Muscle of leg (tissue), 11 donors: Measurements from ENCODE around the gene SPINK8. TPM values are rescaled to one million over a fixed set of nuclear protein-coding genes. Genes with fewer than 3 reads are reported as not detected.
"Not testable (repeated sequence)": the region's sequence is repeated elsewhere in the genome, so short reads cannot be mapped to it uniquely, and the experiment has no call there.

ENCODE experiments used
- DNase-seq: peaks from one replicate; pipeline ENCODE4 v3.0.0; 2013
- H3K27ac ChIP-seq: one replicate; pipeline ENCODE4 v1.5.1; 2013; ENCODE audit warnings: mild to moderate bottlenecking, low read length, control low read depth
- H3K27me3 ChIP-seq: one replicate; pipeline ENCODE4 v1.6.1; 2013; ENCODE audit warnings: low read length; ENCODE audit not compliant: control insufficient read depth, insufficient read depth
- H3K36me3 ChIP-seq: one replicate; pipeline ENCODE4 v1.6.1; 2013; ENCODE audit warnings: low read length; ENCODE audit not compliant: control insufficient read depth, insufficient read depth
- H3K4me1 ChIP-seq: one replicate; pipeline ENCODE4 v1.6.1; 2013; ENCODE audit warnings: low read length; ENCODE audit not compliant: control insufficient read depth, insufficient read depth
- H3K4me3 ChIP-seq: one replicate; pipeline ENCODE4 v1.5.1; 2013; ENCODE audit warnings: low read length, control low read depth
- H3K9me3 ChIP-seq: replicated peaks from 2 replicates; pipeline ENCODE4 v1.6.1; 2013; ENCODE audit warnings: low read depth, low read length; ENCODE audit not compliant: control insufficient read depth
- WGBS: methylation state at CpG from one replicate; pipeline ENCODE4 v1.1.5; 2013; ENCODE audit warnings: missing lambda C conversion rate; ENCODE audit not compliant: insufficient coverage; 5-methylcytosine and 5-hydroxymethylcytosine counted together
- polyA plus RNA-seq, 8 donors: library from polyadenylated mRNA; unstranded; fragments of 120-200 nt; gene quantifications; one replicate each; pipeline versions ENCODE4 v1.2.1 to v1.2.3, GENCODE V29; 2013; ENCODE audit warnings: inconsistent platforms in 1 of 8, low replicate concordance in 1 of 8; ENCODE audit not compliant: insufficient read length in 8 of 8, insufficient read depth in 1 of 8
- total RNA-seq: library from RNA; stranded (reverse); fragments of 120-200 nt; gene quantifications from one replicate; pipeline ENCODE4 v1.2.4, GENCODE V29; 2013

The SPINK8 gene
- total and polyA plus RNA-seq, 9 donors = 0.49 TPM; not detected in 8

DNA sequence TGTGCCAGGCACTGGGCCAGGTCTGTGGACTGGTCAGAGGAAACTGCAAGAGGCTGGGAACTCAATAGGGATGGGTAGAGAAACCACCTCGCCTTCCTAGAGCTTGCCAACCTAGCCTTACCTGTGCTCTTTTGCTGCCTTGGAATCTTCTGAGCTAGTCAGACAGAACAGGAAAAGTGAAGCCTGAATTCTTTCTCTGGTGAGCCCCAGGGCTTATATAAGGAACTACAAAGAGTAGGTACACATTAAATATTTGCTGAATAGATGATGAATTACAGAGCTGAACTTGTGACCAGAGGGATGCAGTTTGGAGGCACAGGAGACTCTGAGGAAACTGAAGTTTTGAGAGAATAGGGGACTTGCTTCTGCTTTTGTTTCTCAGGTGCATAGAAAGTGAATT lies 23.0 kb upstream of the SPINK8 start:
- H3K4me3 ChIP-seq = no peak overlapping the region
- DNase-seq = no peak
- H3K36me3 ChIP-seq = no peaks in the 10 kb centered on the region
- no peaks in the 10 kb centered on the region for H3K4me1 ChIP-seq
- H3K9me3 ChIP-seq = no peaks in the 10 kb centered on the region
- H3K27ac ChIP-seq = no peak overlapping the region
- no CpG with 5 or more reads among the region's 1 CpG for WGBS
- peaks cover 4% of the 10 kb centered on the region for H3K27me3 ChIP-seq

DNA sequence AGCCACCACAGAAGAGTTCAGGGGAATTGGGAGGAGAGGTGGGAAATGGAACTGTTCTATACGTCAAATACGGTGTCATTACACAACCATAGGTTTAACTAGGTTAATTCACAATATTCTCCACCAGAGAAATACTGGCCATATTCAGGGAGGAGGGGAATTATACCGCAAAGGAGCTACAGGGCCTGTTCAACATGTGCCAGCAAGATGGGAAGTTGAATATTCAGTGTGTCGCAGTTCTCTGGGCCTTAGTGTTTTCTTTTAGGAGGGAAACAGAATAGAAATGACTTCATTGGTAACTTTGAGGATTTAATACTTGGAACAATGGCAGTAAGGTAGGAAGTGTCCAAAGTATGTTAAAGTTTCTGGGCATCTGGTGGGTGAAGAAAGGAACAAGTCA lies 20.5 kb upstream of the SPINK8 start:
- Histone ChIP-seq H3K27me3 (peaks cover 6% of the 10 kb centered on the region), H3K36me3 (no peaks in the 10 kb centered on the region), H3K4me1 (no peaks in the 10 kb centered on the region), H3K4me3 (no peak overlapping the region), H3K27ac (no peak overlapping the region), H3K9me3 (no peaks in the 10 kb centered on the region)
- no CpG with 5 or more reads among the region's 4 CpGs for WGBS
- DNase-seq = no peak

DNA sequence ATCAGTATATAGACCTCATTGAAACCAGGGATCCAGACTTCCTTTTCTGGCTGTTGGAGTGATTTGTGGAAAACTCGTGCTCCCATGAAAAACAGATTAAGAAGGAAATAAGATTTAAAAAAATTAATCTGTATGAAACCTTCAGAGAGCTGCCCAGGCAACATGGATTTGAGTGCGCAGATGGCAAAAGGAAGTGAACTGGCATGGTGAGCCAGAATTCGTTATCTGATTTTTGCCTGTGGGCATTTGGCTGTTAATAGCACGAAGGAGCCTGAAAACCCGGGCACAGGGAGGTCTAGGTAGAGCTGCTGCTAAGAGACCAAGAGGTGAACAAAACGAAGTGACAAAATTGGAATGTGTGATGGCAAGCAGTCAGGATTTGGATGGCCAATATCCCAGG lies 19.1 kb upstream of the SPINK8 start:
- no peaks in the 10 kb centered on the region for H3K4me1 ChIP-seq
- H3K36me3 ChIP-seq = no peaks in the 10 kb centered on the region
- H3K27me3 ChIP-seq = peaks cover 7% of the 10 kb centered on the region
- H3K9me3 ChIP-seq = no peaks in the 10 kb centered on the region
- DNase-seq = no peak
- WGBS = 71% methylated on average over 6 of the region's 6 CpGs
- H3K27ac ChIP-seq = no peak overlapping the region
- H3K4me3 ChIP-seq = no peak overlapping the region

DNA sequence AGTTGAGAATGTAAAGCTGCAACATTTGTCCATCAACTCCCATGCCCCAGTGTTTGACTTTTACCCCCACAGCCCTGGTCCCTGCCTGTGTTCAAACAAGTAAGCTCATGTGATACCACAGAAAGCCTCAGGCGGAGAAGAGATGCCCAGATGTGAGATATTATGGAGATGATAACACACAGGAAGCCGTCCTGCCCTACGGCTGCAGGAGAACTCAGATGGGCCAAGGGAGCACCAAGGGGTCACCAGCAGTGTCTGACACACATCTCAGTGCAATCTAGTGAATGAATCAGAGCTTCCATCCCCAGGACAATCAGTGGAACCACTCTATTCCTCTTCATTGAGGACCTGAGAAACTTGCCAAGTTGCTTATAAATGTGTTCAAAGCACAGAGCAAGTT lies 14.0 kb upstream of the SPINK8 start:
- H3K4me3 ChIP-seq = no peak overlapping the region
- no peak overlapping the region for H3K27ac ChIP-seq
- H3K36me3 ChIP-seq = no peaks in the 10 kb centered on the region
- WGBS = 88% methylated on average over 3 of the region's 3 CpGs
- no peaks in the 10 kb centered on the region for H3K4me1 ChIP-seq
- no peak for DNase-seq
- H3K9me3 ChIP-seq = no peaks in the 10 kb centered on the region
- peaks cover 5% of the 10 kb centered on the region for H3K27me3 ChIP-seq

DNA sequence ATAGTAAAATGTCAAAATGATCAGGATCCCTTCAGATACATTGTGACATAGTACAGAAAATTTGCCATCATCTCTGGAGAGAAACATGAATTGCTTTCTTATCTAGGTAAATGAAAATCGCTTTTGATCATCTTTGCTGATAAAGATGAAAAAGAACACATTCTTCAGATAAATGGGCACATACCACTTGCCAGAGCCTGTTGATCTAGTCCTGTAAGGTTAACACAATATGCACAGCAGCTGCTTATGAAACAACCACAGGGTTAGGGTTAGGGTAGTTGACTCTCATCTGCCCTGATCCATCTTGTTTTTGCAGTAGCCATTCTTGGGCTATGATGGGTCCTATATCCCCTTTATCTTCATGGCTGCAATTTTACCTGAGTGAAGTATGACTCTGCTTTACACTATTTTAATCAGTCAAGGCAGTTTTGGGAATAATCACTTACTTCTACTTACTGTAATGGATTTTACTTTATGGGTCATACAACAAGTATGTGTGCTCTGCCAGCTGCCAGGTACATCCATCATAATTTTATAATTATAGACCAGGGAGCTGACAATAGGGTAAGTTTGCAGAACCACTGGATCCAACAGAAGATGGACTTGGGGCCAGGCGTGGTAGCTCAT lies 12.6 kb upstream of the SPINK8 start:
- no peak overlapping the region for H3K4me3 ChIP-seq

DNA sequence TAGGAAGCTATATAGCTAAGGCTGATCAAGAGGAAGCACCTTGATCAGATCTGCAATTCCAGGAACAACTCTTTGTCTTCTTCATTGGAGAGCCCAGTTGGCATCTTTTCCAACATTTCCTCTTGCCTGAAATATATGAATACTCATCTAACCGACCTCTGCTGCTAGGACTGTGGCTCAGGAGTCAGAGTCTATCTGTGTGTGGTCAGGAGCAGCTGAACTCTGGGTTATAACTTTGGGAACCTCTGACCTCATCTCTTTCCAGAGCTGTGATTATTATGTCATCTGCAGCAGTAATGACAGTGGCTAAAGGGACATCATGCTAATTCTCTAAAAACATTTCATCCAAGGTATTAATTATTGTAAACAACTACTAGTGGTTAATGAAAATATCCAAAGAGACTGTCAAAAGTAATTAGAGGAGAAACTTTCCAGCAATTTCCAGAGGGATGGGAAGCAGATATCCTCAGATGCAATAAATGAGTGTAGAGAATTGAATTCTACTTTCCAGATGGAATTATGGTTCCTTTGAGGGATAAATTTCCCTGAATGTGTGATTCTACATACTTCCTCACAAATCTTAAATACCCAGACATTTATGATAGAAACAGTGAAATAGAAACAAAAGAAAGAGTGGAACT lies 11.5 kb upstream of the SPINK8 start:
- no peaks in the 10 kb centered on the region for H3K4me1 ChIP-seq
- no CpG with 5 or more reads among the region's 1 CpG for WGBS
- H3K27ac ChIP-seq = no peak overlapping the region
- H3K27me3 ChIP-seq = peaks cover 2% of the 10 kb centered on the region
- H3K9me3 ChIP-seq = no peaks in the 10 kb centered on the region
- H3K36me3 ChIP-seq = no peaks in the 10 kb centered on the region
- no peak for DNase-seq
- H3K4me3 ChIP-seq = no peak overlapping the region

More for the DNA sequence above, 12.6 kb upstream of the SPINK8 start:
- Histone ChIP-seq H3K27ac (no peak overlapping the region), H3K36me3 (no peaks in the 10 kb centered on the region), H3K9me3 (no peaks in the 10 kb centered on the region), H3K27me3 (peaks cover 2% of the 10 kb centered on the region), H3K4me1 (no peaks in the 10 kb centered on the region)
- 89% methylated on average over 1 of the region's 2 CpGs for WGBS
- no peak for DNase-seq

DNA sequence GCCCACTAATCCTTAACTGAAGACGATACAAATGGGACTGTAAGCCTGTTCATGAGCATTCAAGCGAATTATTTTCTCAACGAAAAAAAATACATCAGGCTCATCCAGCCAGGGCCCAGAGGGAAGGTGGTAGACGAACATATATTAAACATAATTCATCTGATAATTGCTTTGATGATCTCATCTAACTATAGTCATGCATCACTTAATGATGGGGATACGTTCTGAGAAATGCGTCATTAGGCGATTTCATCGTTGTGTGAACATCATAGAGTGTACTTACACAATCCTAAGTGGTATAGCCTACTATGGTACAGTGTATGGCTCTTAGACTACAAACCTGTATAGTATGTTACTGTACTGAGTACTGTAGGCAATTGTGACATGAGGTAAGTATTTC lies 10.0 kb upstream of the SPINK8 start:
- Histone ChIP-seq H3K4me3 (no peak overlapping the region), H3K4me1 (no peaks in the 10 kb centered on the region), H3K36me3 (no peaks in the 10 kb centered on the region), H3K27me3 (peaks cover 2% of the 10 kb centered on the region), H3K27ac (no peak overlapping the region), H3K9me3 (no peaks in the 10 kb centered on the region)
- no peak for DNase-seq
- no CpG with 5 or more reads among the region's 8 CpGs for WGBS

DNA sequence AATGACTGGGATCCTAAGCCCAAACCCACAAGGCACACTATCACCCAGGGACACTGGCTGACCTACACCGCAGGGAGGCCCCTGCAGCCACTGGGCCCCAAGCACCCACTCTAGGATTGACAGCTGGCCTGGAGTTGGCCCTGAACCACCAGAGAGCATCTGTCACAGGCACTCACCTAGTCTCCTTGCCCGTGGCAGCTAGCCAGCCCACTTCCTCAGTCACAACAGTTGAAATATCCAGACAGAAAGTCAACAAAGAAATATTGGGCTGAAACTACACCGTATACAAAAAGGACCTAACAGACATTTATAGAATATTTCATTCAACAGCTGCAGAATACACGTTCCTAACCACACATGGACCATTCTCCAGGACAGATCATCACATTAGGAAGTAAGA lies 5.2 kb upstream of the SPINK8 start:
- WGBS = 67% methylated on average over 2 of the region's 4 CpGs
- DNase-seq = no peak
- Histone ChIP-seq H3K4me3 (no peak overlapping the region), H3K27ac (no peak overlapping the region), H3K9me3 (no peaks in the 10 kb centered on the region), H3K4me1 (no peaks in the 10 kb centered on the region), H3K27me3 (no peaks in the 10 kb centered on the region), H3K36me3 (no peaks in the 10 kb centered on the region)

DNA sequence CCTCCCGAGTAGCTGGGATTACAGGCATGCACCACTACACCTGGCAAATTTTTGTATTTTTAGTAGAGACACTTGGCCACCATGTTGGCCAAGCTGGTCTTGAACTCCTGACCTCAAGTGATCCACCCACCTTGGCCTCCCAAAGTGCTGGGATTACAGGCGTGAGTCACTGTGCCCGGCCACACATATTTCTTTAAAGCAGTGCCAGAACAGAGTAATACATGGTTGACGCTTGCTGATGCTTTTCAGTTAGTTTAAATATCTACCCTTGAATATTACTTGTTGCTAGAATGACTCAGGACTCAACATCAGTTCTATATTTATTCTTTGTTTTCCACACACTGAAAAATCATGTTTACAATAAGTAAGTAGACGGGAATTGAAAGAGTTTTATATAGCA lies 4.1 kb upstream of the SPINK8 start:
- not testable (repeated sequence) for H3K36me3 ChIP-seq, H3K27ac ChIP-seq, H3K4me1 ChIP-seq, H3K9me3 ChIP-seq, H3K4me3 ChIP-seq, H3K27me3 ChIP-seq, DNase-seq
- WGBS = 80% methylated on average over 1 of the region's 5 CpGs

DNA sequence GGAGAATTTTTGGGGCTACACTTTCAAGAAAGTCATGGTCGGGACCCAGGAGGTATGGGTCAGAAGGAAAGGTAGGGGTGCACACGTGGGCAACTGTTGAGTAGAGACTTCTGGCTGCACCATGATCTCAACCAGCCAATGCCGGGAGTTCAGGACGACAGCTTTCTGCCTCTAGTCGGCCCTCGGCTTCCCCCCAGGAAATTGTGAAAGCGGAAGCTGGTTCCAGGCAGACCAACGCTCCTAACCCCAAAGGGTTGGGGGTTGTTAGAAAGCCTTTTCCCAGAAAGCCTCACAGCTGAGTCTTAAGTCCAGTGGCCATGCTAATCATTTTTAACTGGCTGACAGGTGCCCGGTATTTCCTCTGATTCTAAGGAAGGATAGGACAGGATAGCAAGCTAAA lies 1.8 kb upstream of the SPINK8 start:
- H3K27ac ChIP-seq, H3K9me3 ChIP-seq, H3K36me3 ChIP-seq, H3K4me1 ChIP-seq, H3K27me3 ChIP-seq, H3K4me3 ChIP-seq: not testable (repeated sequence)
- WGBS = 79% methylated on average over 9 of the region's 9 CpGs
- peak; percentile 18 for DNase-seq

DNA sequence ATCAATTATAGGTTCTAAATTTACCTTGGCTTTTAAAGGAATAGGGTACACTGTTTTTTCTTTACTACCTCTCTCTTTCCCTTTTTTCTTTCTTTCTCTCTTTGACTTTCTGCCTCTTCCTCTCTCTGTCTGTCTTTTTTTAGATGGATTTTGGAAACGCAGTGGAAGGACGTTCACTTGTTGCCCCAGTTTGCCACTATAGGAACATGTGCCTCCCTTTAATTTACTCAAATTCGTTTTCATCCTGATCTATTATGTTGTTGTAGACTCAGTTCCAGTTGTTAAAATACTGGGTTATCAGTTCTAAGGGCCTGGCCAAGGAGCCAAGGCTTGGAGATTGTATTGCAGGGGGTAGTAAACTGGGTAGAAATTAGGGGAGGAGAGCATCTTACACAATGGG lies 1.1 kb upstream of the SPINK8 start:
- Histone ChIP-seq H3K9me3 (no peaks in the 10 kb centered on the region), H3K4me1 (no peaks in the 10 kb centered on the region), H3K4me3 (no peak overlapping the region), H3K27me3 (no peaks in the 10 kb centered on the region), H3K36me3 (no peaks in the 10 kb centered on the region), H3K27ac (no peak overlapping the region)
- DNase-seq = no peak
- WGBS = no CpG with 5 or more reads among the region's 3 CpGs
